Measurements from ENCODE around the gene GHR.

GHR gene

GRCh38 chr5:42516282-42517042 lies 93.2 kb downstream of the GHR start:
- DNase-seq (ENCODE audit: low read depth in 2 of 2) = no peak

GRCh38 chr5:42517164-42517563 lies 93.9 kb downstream of the GHR start:
- DNase-seq (ENCODE audit: low read depth in 2 of 2) = no peak

GRCh38 chr5:42518595-42519221 lies 95.5 kb downstream of the GHR start:
- DNase-seq (ENCODE audit: low read depth in 2 of 2) = no peak

GRCh38 chr5:42520203-42520602 lies 97.0 kb downstream of the GHR start:
- DNase-seq (ENCODE audit: low read depth in 2 of 2) = no peak

GRCh38 chr5:42520957-42521356 lies 97.7 kb downstream of the GHR start:
- DNase-seq (ENCODE audit: low read depth in 2 of 2) = no peak

DNA sequence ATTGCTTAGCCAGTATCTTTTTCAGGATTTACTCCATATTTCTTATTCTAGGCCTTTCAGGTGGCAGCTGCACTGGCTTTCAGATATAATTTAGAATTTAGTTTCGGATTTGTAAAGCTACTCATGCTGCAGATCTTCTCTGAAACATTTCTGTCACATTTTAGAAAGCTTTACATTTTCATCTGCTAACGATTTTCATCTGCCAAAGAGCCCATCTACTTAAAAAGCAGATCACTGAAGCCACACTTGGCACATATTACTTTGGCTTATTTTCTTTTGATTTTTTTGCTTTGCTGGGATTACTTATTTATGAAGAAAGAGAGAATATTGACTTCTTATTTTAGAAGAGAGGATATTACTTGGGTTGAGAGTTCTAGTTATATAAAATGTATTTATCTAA lies 98.2 kb downstream of the GHR start:
- no peak for DNase-seq (ENCODE audit: low read depth in 2 of 2)

DNA sequence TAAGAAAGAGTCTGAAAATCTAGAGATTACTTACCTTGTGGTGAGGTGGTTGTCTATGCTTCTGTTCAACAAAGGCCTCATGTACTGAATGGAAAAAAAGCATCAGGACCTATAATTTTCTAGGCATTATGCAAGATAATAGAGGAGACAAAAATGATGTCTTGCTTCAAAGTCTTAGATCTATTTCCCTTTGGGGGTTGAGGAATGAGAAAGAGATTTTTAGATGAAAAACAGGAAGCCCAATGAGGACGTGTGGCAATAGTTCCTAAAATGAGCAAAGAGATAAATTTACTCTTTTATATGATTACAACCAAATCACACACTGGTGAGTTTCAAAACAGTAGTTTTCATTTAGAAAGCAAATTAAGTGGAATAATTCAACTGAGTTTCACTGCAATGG lies 99.5 kb downstream of the GHR start:
- DNase-seq (ENCODE audit: low read depth in 2 of 2) = no peak

GRCh38 chr5:42526179-42526578 lies 102.9 kb downstream of the GHR start:
- DNase-seq (ENCODE audit: low read depth in 2 of 2) = no peak

DNA sequence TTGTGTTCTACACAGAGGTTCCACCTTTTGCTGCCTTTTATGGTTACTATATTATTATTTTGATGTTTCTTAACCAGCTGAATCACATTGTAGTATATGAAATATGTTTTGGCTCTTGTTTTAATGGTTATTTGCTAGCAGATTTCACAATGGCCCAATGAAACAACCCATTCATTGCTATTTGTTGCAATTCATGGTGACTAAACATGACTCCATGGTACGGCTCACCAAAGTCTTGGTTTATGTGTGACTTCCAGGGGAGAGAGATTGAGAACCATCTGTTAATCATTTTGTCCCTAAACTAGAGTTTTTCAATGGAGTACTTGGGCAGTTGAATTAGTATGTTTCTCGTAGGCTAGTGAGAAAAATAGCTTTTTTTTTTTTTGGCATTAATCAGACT lies 108.4 kb downstream of the GHR start:
- DNase-seq (ENCODE audit: low read depth in 2 of 2) = no peak

DNA sequence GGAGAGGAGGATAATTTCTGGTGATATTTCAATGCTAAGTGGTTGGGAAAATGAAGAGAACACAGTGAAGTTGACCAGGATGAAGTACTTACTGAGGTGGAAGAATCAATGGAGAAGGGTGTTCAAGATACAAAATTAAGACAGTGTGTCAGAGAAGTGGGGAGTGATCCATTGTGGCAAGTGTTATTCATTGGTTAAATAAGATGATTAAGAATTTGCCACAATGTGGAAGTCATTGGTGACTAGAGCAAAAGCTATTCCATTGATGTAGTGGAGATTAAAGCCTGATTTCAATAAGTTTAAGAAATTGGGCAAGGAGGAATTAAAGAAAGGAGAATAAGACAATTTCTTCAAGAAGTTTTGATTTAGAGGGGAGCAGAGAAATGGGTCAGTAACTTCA lies 118.9 kb downstream of the GHR start:
- no peak for DNase-seq (ENCODE audit: low read depth in 2 of 2)

GRCh38 chr5:42543774-42544173 lies 120.5 kb downstream of the GHR start:
- DNase-seq (ENCODE audit: low read depth in 2 of 2) = no peak

DNA sequence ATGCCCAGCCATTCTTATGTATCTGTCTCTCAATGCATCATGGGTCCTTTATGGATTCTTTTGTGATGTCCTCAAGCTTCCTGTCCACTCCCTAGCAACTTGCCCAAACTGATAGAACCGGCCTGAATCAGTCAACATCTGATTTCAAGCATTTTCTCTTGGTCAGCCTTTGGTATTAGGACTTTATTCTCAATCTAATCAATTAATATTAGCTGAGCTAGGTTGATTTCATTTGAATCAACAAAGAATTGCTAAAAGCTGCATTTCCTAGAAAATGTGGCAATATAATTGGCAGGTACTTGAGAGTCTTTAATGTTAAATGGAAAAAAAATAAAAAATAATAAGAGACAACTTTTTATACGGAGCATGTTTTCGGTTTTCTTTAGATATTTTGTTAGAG lies 121.8 kb downstream of the GHR start:
- DNase-seq (ENCODE audit: low read depth in 2 of 2) = no peak

DNA sequence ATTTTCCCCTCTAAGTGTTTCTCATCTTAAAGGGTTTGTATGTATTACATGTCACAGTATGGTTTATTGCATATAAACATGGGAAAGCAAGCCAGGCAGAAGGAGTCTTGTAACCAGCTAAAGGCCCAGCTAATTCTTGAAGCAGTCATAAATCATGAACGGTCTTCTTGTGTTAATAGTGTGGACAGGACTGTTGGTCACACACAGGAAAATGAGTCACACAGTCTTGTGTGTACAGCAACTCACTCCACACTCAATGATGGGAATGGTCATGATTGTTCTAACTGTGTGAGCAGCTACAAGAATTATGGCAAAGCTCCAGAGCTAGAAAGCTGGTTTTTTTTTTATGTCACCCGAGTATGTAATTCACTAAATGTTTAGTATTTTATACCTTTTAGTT lies 123.9 kb downstream of the GHR start:
- DNase-seq (ENCODE audit: low read depth in 2 of 2) = no peak

- no peak for DNase-seq (ENCODE audit: low read depth in 2 of 2)
These were observed 124.7 kb downstream of the GHR start for GRCh38 chr5:42547894-42548293.

GRCh38 chr5:42552597-42552996 lies 129.4 kb downstream of the GHR start:
- no peak for DNase-seq (ENCODE audit: low read depth in 2 of 2)

GRCh38 chr5:42553461-42553860 lies 130.2 kb downstream of the GHR start:
- DNase-seq (ENCODE audit: low read depth in 2 of 2) = no peak

DNA sequence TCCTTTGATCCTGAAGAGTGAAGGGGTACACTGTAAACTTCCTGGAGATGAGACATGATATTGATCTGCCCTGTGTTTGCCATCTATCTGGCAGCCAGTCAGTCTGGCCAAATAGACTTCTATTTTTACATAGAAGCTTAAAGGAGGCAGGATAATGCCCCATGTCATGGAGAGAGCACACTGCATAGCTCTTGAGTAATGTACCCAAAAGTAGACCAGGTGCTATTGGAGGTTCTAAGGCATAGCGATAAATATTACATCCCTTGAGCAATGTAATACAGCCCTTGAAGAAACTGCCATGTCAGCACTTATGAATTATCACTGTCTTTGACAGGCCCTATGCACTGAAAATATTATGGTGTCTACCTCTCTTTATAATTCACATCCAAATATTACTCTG lies 131.8 kb downstream of the GHR start:
- no peak for DNase-seq (ENCODE audit: low read depth in 2 of 2)

DNA sequence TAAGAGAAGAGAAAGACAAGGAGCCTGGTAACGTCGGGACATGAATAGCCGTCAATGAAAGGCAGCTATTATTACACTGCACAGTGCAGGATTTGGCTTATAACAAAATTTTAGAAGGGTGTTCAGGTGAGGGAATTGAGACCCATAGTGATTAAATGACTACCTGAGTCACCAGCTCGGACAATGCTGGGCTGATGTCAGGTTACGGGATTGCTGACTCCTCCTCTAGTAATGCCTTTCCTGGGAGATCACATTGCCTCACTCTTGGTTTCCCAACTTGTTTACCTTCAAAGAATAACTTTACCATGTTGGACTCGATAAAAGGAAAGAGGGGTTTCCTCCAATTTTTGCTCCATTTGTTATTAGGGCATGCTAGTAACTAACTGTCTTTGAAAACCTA lies 132.6 kb downstream of the GHR start:
- no peak for DNase-seq (ENCODE audit: low read depth in 2 of 2)

- no peak for DNase-seq (ENCODE audit: low read depth in 2 of 2)
These were observed 134.4 kb downstream of the GHR start for GRCh38 chr5:42557689-42558088.

DNA sequence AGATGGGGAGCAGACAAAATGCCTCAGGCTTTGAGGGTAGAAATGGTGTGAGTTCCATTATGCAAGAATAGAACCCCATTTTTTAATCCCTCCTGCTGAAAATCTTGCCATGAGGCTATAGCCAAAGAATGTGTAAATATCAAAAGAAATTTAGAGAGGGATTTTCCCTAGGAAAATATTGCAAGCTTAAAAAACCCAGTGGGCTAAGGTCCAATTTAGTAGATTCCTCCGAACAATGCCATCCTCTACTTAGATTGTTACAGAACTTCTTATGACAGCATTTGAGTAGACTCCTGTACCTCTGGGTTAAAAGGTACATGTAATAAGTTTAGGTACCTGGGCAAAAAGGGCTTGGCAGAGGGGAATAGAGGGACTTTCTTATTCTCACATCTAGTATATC lies 138.4 kb downstream of the GHR start:
- DNase-seq (ENCODE audit: low read depth in 2 of 2) = no peak

DNA sequence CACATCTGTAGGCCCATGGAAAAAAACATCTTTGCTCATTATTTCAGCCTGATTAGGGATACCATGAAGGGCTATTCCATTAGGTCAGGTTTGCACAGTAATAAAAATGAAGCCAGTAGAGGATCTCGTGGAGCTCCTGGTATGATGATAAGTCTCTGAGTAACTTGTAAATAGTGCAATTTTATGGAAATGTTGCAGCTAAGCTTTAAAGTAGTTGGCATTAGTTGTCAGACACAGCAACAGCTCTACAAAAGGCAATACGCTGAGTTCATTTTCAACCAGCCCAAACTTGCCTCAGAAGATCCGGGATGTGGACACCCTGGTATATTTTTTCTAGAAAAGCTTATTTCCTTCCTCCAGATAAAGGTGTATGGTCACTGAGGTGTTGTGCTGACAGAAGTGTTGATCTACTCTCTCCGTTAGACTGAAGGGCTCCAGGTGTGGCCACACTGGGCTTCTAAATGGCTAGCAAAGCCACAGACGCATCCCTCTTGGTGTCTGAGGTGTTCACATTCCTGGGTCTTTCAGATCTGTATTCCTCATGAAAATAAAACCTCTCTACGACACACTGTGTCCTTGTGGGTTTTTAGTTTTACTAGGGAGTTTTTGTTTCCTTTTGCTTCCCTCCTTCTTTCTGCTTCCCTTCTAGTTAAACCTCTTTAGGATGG lies 141.6 kb downstream of the GHR start:
- no peak for DNase-seq (ENCODE audit: low read depth in 2 of 2)

DNA sequence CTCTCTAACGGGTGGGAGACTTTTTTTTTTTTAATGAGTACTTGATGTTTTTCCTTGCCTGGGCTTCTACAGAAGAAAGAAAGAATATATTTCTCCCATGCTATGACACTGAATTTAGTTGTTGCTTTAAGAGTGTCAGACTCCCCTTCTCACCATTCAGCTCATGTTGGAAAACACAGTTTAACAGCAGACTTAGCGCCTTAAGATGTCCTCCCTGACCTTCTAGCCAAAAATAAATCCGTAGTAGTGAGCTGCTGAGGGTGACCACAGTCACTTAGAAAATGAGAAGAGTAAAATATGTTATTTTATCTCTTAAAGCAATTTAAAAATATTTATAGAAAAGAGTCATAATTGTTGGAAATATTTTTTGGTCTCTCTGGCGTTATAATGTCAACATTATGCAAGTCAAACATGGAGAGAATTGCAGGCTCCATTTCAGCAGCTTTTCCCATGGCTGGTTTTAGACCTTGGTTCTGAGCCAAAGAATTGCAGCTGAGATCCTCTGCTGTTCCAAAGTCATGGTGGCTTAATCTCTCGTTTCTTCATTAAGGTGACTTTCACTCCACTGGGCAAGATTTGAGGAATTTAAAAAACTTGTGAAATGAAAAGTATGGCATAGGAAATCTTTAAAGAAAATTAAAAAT lies 143.5 kb downstream of the GHR start:
- DNase-seq (ENCODE audit: low read depth in 2 of 2) = no peak

DNA sequence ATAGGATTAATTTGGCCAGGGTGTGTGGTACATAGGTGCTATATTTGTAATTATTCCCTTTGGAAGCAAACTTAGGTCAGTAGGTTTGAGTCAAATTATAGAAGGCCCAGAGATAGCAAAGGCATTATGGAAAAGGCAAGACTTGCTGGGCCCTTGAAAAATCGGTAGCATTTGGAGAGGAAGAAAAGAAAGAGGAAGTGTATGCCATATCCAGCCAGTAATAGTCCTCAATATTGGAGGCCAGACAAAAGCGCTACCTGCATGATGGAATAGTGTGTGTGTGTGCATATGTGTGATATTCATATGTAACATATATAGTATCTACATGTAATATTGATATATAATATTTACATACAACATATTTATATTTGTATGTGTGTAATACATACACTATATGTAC lies 146.1 kb downstream of the GHR start:
- DNase-seq (ENCODE audit: low read depth in 2 of 2) = no peak

Measured in stimulated activated CD8-positive, alpha-beta memory T cell treated with anti-CD3 and anti-CD28 coated beads, Interleukin-7, amount 100 ng/mL, for 4 hours (primary cell).